Type B pancreatic cell (in vitro differentiated cells): ENCODE measurements around the gene HDAC9. TPM values are rescaled to one million over a fixed set of nuclear protein-coding genes. Genes with fewer than 3 reads are reported as not detected.

Experiments
- DNase-seq: peaks from one replicate; pipeline ENCODE4 v3.0.0; 2021; ENCODE audit warnings: mixed read lengths; ENCODE audit not compliant: unreplicated experiment; ENCODE audit errors: extremely low spot score
- H3K27ac Mint-ChIP-seq: 2 replicates; pipeline ENCODE4 v1.8.0; 2021; ENCODE audit warnings: mild to moderate bottlenecking, mixed read lengths
- H3K27me3 Mint-ChIP-seq: 2 replicates; pipeline ENCODE4 v1.8.0; 2021; ENCODE audit warnings: mixed read lengths
- H3K36me3 Mint-ChIP-seq: 2 replicates; pipeline ENCODE4 v1.8.0; 2021; ENCODE audit warnings: mixed read lengths
- H3K4me1 Mint-ChIP-seq: one replicate; pipeline ENCODE4 v1.8.0; 2021; ENCODE audit warnings: mixed read lengths; ENCODE audit not compliant: unreplicated experiment
- H3K4me3 Mint-ChIP-seq: 2 replicates; pipeline ENCODE4 v1.8.0; 2021; ENCODE audit warnings: mild to moderate bottlenecking, mixed read lengths
- H3K9me3 Mint-ChIP-seq: 2 replicates; pipeline ENCODE4 v1.8.0; 2021; ENCODE audit warnings: mixed read lengths
- total RNA-seq: library from RNA; stranded (reverse); gene quantifications from 2 replicates; pipeline ENCODE4 v1.2.1, GENCODE V29; 2021; ENCODE audit warnings: low replicate concordance
- TF ChIP-seq, protein P1 (sequence below): fragments of 200-600 bp; sonication (generic); conservative IDR thresholded peaks from 2 replicates; pipeline ENCODE4 v1.5.0; 2021; ENCODE audit warnings: antibody characterized with exemption, mild to moderate bottlenecking

The HDAC9 gene
- total RNA-seq, 1 donor from 2014 or later: 6.8 TPM

DNA sequence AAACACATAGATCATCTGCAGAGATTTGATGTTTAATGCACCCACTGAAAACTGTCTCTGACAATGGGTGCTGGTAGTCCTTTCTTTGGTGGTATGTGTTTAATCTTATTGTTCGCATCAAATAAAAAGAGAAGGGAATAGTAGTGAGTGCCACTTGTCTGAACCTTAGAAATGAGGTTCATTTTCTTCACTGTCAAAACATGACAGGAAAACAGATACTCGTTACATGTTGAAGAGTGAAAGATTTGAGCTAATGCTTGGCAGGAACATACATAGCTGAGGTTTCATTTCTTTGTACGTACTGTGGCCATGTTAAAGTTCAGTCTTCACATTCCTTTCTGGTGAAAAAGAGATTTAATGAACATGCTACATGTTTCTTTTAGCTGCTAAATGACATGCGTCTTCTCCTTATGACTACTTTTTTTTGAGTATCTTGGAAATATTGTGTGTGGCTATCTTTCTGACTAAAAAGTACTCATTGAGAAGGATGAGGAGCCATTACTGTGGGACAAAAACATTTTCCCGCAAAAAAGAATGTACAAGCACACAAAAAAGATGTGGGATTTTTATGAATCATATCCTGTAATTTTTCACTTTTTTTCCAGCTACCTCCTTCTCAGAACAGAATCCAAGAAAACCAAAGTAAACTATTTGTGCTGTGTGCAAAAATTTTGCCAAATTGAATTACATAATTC, 513.8 kb downstream of the HDAC9 start:
- Mint-ChIP-seq H3K9me3 (no peaks in the 10 kb centered on the region), H3K4me3 (no peak overlapping the region), H3K4me1 (no peaks in the 10 kb centered on the region), H3K27ac (no peak overlapping the region), H3K36me3 (no peaks in the 10 kb centered on the region), H3K27me3 (no peaks in the 10 kb centered on the region)
- no peak for DNase-seq
- TF ChIP-seq, protein P1, sequence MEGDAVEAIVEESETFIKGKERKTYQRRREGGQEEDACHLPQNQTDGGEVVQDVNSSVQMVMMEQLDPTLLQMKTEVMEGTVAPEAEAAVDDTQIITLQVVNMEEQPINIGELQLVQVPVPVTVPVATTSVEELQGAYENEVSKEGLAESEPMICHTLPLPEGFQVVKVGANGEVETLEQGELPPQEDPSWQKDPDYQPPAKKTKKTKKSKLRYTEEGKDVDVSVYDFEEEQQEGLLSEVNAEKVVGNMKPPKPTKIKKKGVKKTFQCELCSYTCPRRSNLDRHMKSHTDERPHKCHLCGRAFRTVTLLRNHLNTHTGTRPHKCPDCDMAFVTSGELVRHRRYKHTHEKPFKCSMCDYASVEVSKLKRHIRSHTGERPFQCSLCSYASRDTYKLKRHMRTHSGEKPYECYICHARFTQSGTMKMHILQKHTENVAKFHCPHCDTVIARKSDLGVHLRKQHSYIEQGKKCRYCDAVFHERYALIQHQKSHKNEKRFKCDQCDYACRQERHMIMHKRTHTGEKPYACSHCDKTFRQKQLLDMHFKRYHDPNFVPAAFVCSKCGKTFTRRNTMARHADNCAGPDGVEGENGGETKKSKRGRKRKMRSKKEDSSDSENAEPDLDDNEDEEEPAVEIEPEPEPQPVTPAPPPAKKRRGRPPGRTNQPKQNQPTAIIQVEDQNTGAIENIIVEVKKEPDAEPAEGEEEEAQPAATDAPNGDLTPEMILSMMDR: no peak

DNA sequence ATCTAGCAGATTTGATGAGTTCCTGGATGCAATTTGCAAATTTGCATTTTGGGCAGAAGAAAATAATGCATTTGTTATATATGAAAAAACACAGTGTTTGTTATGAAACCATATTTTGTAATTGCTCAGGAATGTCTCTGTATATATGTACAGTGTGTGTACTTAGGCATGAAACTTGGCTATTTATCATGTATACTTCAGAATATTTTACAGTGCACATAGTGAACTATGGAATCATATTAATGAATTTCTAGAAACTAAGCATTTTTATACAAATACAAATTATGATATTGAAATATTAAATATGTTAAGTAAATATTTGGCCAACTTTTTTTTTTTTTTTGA, 514.4 kb downstream of the HDAC9 start:
- Mint-ChIP-seq H3K36me3 (no peaks in the 10 kb centered on the region), H3K4me1 (no peaks in the 10 kb centered on the region), H3K9me3 (no peaks in the 10 kb centered on the region), H3K27ac (no peak overlapping the region), H3K27me3 (no peaks in the 10 kb centered on the region), H3K4me3 (no peak overlapping the region)
- no peak for DNase-seq
- TF ChIP-seq, protein P1: no peak

DNA sequence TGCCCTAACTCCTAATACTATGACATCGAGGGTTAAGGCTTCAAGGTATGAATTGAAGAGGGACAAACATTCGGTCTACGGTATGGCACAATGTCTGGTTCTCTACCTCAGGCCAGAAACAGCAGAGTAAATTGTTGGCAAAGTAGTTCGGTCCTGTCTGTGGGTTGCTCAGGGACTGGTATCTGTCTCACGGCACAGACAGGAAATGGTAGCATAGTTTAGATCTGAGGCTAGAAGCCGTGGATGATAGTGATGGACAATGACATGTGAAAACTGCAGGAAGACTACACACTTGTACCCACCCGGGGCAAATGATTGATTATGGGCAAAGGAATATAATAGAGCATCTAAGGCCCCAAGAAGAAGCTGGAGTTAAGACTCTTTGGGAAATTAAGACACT, 515.7 kb downstream of the HDAC9 start:
- Mint-ChIP-seq H3K9me3 (peaks cover 6% of the 10 kb centered on the region), H3K36me3 (peaks cover 5% of the 10 kb centered on the region), H3K4me3 (no peak overlapping the region), H3K27me3 (no peaks in the 10 kb centered on the region), H3K27ac (no peak overlapping the region), H3K4me1 (no peaks in the 10 kb centered on the region)
- TF ChIP-seq, protein P1: no peak
- no peak for DNase-seq

DNA sequence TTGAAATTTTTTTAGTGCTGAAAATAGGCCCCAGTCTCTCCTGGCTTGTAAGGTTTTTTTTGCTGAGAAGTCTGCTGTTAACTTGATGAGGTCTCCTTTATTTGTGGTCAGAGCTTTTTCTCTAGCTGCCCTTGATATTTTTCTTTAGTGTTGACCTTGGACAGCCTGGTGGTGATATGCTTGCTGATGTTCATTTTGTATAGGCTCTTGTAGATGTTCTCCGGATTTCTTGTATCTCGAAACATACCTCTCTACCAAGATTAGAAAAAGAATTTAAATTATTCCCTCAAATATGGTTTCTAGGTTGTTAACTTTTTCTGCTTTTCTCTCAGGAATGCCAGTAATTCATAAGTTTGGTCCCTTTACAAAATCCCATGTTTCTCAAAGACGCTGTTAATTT, 519.5 kb downstream of the HDAC9 start:
- TF ChIP-seq, protein P1: no peak
- peaks cover 15% of the 10 kb centered on the region for H3K9me3 Mint-ChIP-seq
- H3K4me1 Mint-ChIP-seq: no peaks in the 10 kb centered on the region

DNA sequence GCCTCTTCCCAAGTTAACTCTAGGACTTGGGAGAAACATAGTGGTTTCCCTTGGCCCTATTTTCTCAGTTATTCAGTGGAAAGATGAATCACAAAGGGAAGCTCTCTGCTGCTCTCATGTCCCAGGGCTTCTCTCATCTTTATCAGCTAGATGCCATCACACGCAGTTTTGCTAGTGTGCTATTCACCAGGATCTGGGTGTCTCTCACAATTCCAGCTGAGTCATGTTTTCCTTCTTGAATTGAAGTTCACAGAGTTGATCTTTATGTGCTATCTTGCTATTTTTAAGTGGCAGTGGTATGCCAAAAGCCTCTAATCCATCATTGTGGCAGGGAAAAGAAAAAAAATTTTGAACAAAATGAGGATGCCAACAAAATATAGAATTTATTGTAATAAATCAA, 520.6 kb downstream of the HDAC9 start:
- no peak overlapping the region for H3K4me3 Mint-ChIP-seq
- no peaks in the 10 kb centered on the region for H3K4me1 Mint-ChIP-seq
- H3K27me3 Mint-ChIP-seq: no peaks in the 10 kb centered on the region
- no peak overlapping the region for H3K27ac Mint-ChIP-seq
- peaks cover 13% of the 10 kb centered on the region for H3K36me3 Mint-ChIP-seq
- no peak for DNase-seq
- peaks cover 15% of the 10 kb centered on the region for H3K9me3 Mint-ChIP-seq
- TF ChIP-seq, protein P1: no peak

More for the DNA sequence above, 519.5 kb downstream of the HDAC9 start:
- no peak overlapping the region for H3K4me3 Mint-ChIP-seq
- no peak for DNase-seq
- no peaks in the 10 kb centered on the region for H3K27me3 Mint-ChIP-seq
- H3K36me3 Mint-ChIP-seq: peaks cover 13% of the 10 kb centered on the region
- H3K27ac Mint-ChIP-seq: no peak overlapping the region
